ENCODE data around the gene ESPNL.
"Not testable (repeated sequence)": the region's sequence is repeated elsewhere in the genome, so short reads cannot be mapped to it uniquely, and the experiment has no call there.

ESPNL gene

DNA sequence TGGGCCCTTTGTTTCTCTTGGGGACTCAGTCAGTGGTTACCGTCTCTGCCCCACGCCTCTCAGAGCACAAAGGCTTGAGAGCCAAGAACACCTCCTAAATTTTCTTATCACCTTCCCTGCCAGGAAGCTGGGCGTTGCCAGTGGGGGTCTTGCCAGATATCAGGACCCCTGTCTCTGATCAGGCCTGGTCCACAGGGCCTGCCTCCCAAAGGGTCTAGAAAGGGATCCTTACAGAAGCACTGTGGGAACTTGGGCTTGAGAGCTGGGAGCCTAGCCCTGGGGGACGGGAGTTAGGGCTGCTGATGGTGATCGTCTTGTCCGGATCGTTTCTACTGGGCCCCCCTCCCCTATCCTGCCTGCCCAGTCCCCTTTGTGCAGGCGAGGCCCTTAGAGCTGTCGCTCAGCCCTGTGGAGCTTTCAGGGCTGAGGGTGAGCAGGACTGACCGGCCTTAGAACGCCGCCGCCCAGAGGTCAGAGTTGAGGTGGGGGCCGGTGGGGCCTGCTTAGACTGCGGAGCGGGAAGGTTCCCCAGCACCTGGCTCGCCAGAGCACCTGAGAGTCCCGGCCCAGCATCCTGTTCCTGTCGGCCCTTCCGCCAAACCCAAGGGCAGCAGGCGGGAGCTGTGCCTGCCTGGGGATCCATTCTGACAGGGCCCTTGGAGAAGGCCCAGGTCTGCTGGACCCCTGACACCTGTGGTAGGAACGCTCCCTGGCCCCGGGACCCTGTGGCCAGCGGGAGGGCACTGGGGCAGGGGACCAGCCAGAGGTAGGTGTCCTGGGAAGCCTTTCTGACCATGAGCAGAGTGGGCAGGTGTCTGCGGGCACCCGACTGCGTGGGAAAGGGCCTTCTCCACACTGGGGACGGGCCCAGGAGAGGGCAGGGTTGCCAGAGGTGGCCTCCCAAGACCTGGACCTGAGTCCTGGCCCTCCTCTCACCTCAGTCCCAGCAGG is 956 bp downstream of the ESPNL start:
- no peak for DNase-seq

DNA sequence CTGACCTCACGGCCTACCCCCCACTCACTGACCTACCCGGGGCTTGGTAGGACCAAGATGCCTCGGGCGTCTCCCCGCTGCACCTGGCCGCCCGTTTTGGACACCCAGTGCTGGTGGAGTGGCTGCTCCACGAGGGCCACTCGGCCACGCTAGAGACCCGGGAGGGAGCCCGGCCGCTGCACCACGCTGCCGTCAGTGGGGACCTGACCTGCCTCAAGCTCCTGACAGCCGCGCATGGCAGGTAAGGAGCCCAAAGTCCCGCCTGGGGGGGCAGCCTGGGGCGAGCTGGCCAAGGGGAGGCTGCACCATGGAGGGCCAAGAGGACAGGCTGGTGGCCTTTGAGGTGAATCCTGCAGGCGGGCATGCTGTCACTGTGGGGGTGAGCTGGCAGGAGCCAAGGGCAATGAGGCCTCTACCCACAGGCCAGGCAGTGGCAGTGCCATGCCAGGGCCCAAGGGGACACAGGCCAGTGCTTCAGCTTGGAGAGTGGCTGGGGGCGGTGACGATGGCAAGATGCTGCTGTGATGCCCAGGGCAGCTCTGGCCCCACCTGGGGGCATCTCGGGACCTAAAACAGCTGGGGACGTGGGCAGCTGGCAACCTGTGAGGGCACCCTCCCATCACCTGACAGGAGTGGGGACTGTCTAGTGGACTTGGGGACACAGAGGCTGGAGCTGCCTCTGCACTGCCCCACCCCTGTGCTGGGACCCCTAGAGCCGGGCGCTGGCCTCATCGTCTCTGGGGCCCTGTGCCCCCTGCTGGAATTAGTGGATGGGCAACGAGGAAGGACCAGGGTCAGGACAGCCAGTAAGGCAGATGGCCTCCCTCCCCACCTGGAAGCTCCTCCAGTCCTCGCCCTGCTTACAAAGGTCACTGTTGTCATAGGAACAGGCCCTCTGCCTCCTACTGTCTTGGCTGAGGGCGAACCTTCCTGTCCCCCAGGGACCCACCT is 2.0 kb downstream of the ESPNL start:
- no peak for DNase-seq

DNA sequence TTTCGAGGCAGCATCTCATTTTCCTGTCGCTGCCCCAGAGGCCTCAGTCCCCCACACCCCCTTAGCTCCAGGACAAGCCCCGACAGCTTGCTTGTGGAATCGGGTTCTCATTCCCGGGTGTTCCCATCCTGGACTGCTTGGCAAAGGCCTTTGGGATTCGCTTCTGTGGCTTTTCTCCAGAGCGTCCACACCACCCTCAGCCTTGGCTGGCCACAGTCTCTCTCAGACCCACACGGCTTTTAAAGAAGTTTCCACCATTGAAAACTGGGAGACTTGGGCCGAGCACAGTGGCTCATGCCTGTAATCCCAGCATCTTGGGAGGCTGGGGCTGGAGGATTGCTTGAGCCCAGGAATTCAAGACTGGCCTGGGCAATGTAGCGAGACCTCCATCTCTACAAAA is 2.7 kb downstream of the ESPNL start:
- no peak for DNase-seq

DNA sequence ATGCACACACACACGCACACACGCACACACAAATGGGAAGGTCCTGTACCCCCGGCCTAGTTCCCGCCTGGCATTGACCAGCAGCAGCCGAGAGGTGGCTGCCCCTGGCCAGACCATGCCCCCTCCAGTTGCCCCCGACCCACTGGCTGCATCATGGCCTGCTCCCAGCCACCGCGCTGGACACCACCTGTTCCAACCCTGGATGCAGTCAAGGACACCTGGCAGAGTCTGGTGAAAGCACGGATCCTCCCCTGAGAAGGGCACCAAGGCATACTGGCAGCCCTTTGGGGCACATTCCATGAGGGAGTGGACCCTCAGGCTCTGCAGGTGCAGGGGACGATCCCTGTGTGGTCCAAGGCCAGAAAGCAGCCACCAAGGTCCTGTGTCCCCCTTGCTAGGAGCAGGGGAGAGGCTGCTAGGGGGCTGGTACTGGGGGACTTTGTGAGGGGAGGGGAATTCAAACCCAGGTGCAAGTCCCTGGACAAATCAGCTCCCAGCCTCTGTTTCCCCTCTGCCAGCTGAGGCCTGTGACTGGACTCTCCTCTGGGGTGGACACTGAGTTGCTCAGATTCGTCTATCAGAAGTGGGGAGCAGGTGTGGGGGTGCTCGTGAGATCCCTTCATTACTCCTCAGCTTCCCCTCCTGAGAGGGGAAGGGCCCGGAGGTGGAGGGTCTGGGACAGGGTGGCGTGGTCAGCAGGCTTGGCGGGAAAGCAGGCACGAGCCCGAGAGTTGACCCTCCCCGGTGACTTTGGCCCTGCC is 3.5 kb downstream of the ESPNL start:
- no peak for DNase-seq

DNA sequence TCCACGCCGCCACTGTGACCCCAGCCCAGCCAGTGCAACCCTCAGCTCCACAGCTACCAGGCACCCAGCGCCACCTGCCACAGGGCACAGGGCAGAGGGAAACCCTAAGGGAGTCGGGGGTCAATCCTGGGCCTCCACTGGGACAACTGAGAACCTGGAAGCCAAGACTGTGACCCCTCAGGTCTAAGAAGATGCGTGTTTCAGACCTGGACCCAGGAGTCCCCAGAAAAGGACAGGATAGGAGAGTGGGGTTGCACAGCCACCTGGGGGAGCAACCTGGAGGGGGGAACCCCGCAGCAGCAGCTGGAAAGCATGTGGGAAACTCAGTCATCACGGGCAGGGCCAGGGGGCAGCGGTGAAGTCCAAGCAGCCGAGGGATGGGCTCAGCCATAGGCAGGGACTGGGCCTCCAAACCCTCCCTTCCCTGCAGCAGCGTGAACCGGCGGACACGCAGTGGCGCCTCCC is 4.1 kb downstream of the ESPNL start:
- no peak for DNase-seq

DNA sequence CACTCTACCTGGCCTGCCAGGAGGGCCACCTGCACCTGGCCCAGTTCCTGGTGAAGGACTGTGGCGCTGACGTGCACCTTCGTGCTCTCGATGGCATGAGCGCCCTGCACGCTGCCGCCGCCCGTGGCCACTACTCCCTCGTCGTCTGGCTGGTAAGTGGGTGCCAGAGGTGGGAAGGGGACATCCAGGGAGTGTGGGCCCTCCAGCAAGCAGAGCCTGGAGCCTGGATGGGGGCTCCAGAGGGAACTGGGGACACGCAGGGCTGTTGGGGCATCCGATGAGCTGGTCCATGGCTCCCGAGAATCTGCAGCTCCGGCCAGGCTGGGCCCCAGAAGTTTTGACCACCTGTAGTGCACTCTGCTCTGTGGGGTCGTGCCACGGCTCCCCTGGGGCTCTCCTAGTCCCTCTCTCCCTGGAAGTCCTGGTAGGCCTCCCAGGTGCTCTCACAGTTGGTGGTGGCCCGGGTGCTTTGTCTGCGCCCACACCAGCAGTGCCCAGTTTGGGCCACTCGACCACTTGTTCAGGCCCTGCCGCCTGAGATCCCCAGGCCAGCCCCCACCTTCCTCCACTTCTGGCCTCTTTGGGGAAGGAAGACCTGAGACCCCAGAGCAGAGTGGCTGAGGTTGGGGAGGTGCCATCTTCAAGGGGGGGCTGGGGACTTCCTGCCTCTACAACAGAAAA is 4.7 kb downstream of the ESPNL start:
- no peak for DNase-seq

DNA sequence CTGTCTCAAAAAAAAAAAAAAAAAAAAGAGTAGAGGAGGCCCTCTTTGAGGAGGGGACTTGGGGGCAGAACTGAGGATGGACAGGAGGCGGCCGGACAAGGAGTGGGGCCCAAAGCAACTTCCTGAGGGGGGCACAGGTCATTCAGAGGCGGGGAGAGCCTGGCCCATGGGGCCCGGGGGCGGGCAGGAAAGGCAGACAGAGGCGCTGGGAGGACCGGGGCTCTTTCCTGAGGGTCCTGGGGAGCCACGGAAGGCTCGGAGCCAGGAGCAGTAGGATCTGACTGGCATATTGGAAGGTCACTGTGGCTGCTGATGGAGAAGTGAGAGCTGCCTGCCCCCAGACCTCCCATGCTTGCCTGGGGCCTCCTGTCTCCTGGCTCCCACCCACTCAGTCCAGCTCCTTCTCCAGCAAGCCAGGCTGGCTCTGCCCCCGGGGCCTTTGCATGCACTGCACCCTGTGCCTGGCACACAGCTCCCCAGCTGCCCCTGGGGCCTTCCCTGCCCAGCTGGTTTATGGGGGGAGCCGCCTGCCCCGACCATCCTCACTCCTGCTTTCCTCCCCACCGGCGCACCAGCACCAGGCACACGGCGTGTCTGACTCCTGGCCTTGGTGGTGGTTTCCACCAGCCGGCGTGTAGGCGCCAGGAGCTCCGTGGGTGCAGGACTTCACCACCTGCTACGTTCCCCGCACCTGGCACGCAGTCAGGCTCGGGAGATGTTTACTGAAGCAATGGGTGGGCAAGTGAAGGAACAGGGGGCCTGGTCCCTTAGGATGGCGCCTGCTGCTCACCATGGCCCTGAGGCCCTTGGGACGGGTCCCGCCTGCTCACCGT is 5.6 kb downstream of the ESPNL start:
- DNase-seq = no peak

DNA sequence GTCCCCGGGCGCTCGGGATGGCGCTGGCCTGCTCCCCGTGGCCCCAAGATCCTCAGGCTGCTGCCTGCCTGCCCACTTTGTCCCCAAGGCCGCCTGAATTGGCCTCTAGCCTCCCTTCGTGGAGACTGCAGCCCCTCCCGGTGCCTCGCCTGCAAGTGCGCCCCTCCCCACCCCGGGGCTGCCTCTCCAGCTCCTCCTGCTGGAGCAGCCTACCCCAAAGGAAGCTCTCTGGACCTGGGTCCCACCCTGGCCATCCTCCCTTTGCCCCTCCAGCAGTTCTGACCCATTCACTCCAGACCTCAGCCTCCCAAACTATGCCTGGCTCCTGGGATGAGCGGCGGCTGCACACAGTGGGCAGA is 6.2 kb downstream of the ESPNL start:
- DNase-seq = no peak

DNA sequence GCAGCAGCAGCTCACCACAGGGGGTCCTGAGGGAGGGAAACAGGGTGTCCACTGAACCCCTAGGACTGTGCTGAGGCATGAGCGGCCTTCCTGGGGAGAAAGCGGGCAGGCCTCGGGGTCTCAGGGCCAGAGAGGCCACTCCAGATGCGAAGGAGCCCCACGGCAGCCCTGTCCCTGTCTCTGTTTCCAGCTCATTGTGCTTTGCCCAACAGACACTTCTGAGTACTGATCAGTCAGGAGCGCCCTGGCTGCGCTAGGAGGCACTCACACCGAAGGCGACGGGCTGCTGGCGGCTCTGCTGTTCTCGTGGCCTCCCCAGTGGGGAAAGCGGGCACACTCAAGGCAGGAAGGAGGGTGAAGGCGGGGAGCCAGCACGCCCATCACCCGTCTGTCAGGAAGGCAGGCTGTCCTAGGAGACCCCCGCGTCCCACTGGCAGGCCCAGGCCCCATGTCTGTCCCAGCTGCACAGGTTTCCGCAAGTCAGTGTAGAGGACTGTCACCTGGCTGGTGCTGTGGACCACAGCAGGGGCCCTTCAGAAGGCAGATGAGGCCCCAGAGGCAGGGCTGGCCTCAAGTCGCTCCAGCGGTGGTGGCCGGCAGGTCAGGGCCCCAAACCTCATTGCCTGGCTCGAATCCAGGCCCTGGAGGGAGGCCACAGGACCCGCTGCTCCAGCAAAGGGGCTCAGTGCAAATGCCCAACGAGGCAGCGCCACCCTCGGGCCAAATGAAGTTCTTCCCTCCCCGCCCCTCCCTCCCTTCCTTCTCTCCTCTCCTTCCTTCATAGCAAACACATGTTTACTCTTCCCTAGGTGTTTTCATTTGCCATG is 6.8 kb downstream of the ESPNL start:
- DNase-seq = peak; percentile 18

DNA sequence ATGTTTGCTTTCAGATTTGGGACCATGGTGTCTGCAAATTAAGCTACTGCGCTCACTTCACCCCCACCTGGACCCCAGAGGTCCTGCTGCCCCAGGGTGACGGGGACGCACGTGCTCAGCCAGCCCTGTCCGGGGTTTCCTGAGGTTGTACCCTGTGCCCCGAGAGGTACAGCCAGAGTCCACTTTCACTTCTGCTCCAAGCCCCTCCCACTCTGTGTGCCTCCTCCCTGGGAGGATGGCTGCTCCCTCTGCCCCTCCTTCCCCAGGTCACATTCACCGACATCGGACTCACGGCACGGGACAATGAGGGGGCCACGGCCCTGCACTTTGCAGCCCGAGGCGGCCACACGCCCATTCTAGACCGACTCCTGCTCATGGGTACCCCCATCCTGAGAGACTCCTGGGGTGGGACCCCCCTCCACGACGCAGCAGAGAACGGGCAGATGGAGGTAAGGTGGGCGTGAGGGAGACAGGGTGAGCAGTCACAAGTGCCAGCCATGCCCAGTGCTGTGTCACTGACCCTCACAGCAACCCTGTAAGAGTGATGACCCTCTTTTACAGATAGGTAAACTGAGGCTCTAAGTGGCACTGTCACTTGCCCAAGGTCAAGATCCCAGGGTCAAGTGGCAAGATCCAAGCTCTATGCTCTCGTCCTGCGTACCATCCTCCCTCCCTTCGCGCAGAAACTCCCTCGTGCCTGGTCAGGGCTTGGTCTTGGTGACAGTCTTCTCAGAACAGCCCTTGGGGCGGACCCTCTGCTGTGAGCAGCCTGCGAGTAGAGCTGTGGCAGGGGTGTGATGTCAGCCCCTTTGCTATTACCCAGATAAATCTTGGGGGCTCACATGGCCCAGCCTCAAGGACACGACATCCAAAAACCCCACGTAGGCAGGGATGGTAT is 7.6 kb downstream of the ESPNL start:
- DNase-seq = no peak

DNA sequence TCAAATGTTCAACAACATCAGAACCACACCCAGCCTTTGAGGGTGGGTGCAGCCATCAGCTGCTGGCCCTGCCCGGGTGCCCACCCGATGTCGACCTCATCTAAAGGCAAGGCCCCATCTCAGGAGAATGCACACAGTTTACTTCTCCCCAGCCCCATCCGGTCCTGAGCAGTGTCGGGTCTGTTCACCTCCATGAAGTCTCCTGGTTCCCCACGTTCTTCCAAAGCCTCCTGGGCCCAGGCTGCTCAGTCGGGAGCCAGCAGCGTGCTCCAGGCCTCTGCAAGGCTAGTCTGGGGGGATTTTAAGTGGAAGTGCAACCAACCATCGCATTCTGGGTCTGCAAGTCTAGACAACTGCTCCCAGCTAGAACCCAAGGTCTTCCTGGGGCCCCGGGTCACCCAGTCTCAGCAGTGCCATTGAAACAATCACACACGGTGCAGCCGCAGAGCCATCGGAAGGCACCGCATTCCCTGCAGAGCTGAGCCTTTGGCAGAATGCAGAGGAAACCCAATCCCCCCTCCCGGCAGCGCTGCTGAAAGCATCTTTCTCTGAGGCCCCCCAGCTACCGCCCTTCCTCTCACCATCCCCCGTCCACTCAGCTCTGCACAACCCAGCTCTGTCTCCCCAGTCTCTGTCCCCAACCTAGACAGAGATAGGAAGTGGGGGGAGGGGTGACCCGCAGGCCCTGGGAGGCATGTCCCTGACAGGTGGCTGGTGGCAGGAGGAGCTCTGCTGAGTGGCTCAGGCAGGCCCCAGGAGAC is 8.5 kb downstream of the ESPNL start:
- peak; percentile 48 for DNase-seq

DNA sequence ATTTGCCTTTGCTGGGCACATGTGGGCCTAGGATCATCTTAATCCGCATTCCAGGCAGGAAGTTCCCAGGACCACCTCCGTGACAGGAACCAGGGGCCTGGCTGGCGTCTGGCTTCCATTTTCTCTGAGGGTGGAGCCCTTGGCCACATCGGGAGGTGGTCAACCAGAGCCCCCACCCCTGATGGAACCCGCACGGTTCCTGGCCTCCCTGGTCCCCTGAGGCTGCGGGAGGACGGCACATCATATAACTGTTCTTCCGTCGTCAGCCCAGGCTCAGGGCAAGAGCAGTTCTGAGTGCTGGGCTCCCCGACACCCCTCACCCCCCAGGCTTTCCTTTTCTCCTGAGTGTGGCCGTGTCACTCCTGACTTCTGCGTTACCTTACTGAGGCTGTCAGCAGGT is 13.5 kb downstream of the ESPNL start:
- DNase-seq = no peak

DNA sequence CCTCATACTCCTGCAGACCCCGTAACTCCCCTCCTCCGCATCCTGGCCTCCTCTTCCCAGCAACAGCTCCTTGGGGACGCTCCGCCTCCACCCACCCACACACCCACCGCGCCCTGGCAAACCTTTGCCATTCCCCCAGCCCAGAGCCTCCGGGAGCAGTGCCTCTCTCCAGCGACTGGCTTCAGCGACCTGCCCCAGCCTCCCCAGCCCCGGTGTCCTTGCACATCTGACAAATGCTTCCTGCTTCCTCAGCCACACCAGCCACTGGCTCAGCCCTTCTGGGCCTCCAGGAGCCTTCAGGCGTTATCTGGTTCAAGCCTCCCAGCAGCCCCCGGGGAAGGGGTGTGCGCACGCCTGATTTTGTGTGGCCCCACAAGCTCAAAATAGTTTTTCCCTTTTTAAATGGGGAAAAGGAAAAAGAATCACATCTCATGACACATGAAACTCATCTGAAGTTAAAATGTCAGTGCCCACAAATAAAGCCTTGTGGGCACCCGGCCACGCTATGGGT is 14.2 kb downstream of the ESPNL start:
- DNase-seq = no peak

DNA sequence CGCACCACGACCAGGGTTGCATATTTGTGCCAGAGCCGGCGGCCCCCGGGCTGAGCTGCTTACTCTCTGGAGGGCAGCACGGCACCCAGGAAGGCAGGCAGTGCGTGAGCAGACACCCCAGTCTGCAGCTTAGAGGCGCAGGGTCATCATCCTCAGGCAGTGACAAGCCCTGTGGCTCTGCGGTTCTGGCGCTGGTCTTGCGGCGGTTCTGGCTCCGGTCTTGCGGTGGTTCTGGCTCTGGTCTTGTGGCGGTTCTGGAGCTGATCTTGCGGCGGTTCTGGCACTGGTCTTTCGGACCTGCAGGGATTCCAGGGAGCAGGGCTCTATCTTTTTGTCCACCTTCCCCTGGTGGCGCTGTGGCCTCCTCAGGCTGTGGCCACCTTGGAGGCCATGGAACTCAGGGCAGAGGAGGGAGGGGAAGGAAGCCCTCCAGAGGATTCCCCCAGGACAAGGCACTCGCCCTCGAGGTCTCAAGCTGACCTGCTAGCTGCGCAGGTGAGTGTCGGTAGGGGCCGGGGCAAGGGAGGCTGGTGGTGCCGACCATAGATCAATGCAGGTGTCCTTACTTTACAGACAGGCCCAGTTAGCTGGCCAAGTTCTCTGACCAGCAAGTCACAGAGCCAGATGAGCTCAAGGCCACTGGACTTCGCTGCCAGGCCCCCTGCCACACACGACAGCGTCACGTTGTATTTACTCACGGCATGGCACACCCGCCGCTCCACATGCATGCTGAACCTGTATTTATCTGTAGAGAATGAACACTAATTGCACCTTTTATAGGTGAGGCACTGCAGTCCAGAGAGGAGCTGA is 14.9 kb downstream of the ESPNL start:
- DNase-seq = no peak

DNA sequence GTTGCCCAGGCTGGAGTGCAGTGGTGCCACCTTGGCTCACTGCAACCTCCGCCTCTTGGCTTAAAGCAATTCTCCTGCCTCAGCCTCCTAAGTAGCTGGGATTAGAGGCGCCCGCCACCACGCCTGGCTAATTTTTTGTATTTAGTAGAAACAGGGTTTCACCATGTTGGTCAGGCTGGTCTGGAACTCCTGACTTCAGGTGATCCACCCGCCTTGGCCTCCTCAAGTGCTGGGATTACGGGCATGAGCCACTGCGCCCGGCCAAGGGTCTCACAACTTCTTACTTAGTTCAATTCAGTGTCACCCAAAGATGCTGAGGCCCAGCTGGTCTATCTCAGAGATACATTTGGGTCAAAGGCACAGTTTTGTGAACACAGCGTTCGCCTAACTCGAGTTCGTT is 15.6 kb downstream of the ESPNL start:
- DNase-seq = not testable (repeated sequence)

DNA sequence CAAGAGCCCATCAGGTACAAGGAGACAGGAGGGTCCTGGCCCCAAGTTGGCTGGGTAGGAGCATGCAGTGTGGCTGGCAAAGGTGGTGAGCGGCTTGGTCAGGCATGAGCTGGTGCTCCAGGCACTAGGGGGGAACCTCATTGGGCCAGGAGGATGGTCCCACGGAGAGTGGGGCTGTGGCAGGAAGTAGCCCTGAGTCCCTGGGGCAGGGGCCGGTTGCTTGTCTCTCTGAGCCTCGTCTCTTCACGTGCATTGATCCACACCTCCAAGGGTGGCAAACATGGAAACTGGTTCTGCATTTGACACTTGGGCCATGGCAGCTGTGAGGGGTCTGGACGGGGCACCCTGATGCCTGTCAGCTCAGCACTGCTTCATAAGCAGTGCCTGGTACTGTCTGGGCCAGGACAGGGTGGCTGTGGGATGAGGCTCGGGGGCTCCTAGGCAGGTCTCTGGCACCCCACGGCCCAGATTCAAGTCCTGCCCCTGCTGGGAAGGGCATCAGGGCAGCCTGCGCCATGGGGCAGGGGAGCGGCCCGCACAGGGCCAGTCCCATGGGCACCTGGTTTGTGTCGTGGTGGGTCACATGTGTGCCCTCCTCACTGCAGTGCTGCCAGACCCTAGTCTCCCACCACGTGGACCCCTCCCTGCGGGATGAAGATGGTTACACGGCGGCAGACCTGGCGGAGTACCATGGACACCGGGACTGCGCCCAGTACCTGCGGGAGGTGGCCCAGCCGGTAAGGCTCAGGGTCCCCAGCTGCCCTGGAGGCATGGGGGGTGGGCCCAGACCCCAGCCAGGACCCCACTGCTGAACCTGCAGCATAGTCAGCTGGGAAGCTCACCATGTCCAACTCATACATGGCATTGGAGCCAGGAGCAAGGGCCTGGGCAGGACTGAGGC is 16.4 kb downstream of the ESPNL start:
- DNase-seq = no peak
